ENCODE data around the gene ALAD.
"Not testable (repeated sequence)": the region's sequence is repeated elsewhere in the genome, so short reads cannot be mapped to it uniquely, and the experiment has no call there.

Gene ALAD

DNA sequence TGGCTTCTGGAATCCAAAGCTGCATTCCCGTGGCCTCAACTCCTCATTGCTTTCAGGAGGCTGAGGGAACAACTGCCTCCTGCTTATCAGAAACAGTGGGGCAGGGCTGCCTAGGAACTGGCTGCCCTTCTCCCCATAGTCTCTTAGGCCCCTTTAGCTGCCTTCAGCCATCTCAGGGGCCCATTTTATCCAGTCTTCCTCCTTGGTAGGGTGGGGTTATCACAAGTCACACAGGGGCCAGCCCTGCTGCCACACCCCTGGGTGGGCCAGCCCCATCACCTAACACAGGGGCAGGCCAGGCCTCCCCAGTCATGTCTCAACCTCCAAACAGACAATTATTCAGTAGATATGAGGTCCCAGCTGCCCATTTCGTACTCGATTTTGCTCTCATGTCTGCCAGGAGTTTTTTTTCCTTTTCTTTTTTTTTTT is 3.9 kb downstream of the ALAD start:
- FAIRE-seq: no peak

GRCh38 chr9:113395000-113395861 is 5.9 kb downstream of the ALAD start:
- no peak for FAIRE-seq

DNA sequence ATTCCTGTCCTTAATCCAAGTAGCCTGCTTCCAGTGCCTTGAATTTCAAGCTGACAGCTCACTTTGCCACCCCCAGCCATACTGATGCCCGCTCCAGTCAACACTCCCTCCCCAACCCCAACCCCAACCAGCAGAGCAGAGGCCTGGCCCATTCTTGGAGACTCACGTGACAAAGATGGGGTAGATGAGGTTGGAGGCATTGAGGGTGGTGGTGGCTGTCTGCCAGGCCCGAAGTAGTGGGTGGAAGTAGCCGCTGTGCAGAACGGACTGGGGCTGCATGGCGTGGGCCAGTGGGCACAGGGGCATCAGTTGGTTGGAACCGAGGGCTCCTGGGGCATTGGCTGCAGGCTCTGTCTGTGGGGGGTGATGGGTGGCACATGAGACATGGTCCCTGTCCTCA is 7.8 kb downstream of the ALAD start:
- no peak for FAIRE-seq

- FAIRE-seq: no peak
Observed at GRCh38 chr9:113391917-113392316, 9.2 kb downstream of the ALAD start.

GRCh38 chr9:113390192-113390960 is 10.7 kb downstream of the ALAD start:
- FAIRE-seq: no peak

DNA sequence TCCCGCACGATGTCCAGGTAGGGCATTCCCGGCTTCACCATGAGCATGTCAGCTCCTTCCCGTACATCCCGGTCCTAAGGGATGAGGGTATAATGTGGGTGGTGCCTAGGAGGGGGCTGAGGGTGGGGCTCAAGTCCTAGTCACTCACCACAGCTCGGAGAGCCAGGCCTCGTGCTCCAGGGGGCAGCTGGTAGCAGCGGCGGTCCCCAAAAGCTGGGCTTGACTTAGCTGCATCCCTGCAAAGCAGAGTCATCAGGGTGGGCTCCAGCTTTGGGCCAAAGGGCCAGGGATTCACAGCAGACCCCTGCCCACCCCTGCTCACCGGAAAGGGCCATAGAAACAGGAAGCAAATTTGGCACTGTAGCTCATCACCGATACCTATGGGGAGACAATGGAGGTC is 11.6 kb downstream of the ALAD start:
- no peak for FAIRE-seq

DNA sequence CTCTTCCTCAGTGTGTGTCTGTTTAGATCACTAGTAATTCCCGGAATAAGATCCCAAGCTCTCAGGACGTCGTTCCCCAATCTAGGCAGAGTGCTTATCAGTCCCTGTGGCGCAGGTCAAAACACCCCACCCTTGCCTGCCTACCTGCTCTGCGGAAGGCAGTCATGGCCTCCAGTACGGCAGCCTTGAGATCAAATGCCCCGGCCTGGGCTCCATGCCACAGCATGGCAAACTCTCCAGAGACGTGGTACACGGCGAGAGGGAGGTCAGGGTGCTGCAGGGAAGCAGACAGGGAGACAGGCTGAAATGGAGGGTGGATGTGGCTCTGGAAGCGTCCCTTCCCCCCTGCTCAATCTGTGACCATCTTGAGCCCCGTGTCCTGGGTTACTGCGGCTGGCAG is 12.3 kb downstream of the ALAD start:
- FAIRE-seq: no peak

DNA sequence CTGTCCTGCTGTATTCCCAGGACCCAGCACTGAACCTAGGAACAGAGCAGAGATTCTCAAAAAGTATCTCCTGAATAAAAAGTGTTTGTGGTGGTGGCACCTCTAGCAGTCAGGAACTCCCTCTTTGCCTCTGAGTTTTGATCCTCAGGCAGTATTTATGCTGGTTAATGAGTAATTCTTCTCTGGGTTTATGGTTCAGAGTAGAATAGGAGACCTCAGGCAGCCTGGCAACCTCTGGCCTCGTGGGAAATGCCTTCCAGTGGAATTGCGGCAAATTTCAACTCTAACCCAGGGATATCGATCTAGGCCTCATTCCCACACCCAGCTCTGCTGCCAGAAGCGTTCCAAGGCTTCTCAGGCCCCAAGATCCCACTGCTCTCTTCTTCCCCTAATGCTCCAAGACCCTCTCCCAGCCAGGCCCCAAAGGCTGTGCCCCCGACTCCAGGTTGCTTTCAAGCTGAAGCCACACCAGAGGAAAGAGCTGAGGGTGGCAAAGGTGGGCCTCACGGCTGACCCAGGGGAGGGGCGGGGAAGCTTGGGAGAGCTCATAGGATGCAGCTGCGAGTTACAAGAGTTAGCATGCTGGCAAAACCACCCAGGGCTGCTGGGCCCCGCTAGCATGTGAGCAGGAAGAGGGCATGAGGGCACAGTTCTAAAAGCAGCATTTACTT is 13.4 kb downstream of the ALAD start:
- FAIRE-seq: no peak

DNA sequence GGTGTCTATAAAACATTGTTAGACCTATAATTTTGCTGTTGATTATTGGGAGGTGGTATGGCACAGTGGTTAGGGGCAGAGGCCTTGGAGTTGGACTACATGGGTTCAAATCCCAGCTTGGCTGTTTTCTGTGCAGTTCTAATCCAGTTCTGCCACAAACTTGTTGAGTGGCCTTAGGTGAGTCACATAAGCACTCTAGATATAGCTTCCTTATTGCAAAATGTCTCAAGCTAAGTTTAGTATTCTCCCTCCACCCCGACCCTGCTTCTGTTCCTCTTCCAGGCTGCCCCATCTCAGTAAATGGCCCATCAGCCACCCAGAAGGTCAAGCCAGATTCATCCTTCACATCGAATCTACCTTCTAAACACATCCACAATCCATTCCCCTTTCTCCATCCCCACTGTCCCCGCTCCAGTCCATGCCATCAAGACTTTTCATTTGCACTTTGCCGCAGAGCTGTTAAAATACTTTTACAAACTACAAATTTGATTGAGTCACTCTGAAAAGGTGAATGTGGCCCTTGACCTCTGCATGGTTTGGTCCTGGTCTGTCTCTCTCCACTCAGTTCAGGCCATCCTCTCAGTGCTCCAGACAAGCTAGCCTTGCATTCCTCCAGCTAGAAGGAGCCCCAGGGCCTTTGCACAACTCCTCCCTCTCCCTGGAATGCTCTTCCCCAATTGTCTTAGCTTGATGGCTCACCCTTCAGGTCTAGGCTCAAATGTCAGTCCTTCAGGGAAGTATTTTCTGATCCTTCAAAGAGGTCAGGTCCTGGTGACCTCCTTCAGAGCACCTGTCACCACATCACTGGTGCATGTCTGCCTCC is 14.3 kb downstream of the ALAD start:
- FAIRE-seq: no peak

GRCh38 chr9:113381909-113382411 is 19.1 kb downstream of the ALAD start:
- no peak for FAIRE-seq

- FAIRE-seq: not testable (repeated sequence)
Observed at GRCh38 chr9:113381441-113381840, 19.6 kb downstream of the ALAD start.

DNA sequence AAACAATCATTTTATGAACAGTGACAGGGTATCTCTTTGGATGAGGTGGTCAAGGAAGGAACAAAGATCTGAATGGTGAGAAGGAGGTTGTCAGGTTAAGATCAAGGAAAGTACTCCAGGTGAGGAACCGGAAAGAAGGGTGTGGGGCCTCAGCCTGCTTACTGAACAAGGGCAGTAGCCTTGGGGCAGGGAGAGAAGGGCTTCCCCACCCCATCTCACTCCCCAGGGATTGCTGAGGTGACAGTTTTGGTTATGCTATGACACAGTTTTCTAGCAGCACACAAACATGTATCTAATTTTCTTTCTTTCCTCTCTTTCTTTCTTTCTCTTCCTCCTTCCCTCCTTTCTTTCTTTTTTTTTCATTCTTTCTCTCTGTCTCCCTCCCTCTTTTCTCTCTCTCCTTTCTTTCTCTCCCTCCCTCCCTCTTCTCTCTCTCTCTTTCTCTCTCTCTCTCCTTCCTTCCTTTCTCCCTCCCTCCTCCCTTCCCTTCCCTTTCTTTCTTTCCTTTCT is 20.2 kb downstream of the ALAD start:
- FAIRE-seq: no peak

- FAIRE-seq: not testable (repeated sequence)
Observed at GRCh38 chr9:113379829-113380210, 21.3 kb downstream of the ALAD start.

DNA sequence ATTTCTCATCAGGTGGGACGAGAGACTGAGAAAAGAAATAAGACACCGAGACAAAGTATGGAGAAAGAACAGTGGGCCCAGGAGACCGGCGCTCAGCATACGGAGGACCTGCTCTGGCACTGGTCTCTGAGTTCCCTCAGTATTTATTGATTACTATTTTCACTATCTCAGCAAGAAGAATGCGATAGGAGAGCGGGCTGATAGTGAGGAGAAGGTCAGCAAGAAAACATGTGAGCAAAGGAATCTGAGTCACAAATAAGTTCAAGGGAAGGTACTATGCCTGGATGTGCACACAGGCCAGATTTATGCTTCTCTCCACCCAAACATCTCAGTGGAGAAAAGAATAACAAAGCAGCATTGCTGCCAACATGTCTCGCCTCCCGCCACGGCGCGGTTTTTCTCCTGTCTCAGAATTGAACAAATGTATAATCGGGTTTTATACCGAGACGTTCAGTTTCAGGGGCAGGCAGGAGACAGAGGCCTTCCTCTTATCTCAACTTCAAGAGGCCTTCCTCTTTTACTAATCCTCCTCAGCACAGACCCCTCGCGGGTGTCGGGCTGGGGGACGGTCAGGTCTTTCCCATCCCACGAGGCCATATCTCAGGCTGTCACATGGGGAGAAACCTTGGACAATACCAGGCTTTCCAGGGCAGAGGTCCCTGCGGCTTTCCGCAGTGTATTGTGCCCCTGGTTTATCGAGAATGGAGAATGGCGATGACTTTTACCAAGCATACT is 21.8 kb downstream of the ALAD start:
- FAIRE-seq: not testable (repeated sequence)

DNA sequence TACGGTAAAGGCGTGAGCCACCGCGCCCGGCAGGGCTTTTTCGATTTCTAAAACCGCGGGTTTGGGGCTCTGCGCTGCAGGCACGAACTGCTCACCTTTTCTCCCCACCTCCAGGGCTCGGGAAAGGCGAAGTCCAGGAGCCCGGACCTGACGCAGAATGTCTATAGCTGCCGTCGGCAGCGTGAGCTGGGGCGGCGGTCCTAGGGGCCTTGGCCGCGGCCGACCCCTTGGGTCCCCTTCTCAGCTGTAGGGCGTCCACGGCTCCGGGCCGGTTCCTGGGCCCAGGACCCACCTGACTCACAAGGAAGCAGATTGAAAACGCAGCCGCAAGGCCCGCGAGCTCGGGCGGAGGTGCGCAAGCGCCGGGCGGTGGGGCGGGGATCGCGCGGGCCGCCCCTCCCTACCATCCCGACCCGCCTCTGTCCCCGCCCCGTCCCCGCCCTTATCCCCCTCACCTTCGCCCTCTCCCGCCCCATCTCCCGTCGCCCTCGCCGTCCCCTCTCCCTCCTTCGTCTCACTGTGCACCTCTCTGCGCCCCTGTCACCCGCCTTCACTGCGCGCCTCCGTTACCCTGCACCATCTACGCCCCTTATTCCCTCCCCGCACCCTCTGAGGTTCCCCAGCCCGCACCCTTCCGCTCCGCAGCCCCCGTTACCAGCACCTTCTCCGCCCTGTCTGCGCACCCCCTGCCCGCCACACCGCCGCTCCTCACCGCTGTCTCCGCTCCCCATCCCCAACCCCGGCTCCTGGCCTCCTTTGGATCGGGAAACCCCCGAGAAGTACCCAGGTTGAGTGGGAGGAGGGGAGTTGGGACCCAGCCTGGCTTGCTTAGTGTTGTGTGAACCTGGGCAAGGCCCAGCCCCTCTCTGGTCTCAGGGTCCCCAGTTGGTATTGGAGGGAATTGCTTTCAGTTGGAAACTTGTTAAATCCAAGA is 24.2 kb downstream of the ALAD start, which contains the start of gene HDHD3:
Gene HDHD3, minus strand, starts transcription at position 353 of the 934 bp plus-strand sequence. CDS start 2,632 bp downstream, outside the sequence.
- FAIRE-seq: no peak

- no peak for FAIRE-seq
Observed at GRCh38 chr9:113375057-113376023, 25.7 kb downstream of the ALAD start.

DNA sequence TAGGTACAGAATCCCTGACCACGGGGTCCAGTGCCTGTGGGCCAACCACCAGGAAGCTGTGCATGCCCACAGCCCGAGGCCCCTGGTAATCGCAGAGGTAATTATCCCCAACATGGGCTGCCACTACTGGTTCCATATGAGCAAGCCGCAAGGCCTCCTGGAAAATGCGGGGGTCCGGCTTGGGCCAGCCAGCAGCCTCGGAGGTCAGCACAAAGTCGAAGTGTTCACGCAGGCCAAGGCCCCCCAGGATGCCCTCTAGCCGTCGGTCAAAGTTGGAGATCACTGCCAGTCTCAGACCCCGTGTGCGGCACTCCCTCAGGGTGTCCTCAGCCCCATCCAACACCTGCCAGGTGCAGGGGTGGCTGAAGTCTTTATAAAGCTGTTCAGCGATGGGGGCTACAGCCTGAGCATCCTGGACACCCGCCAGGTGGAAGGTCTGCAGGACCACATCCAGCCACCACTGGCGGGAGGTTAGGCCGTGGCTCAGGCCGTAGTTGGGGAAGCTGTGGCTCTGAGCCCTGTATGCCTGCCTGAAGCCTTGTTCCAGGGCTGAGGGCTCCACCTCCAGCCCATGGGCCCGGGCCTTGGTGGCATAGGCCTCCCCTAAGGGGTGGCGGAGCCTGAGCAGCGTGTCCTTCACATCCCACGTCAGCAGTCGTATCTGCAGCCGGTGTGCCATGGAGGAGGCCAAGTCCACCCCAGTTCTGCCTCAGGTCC is 27.2 kb downstream of the ALAD start:
- FAIRE-seq: no peak

DNA sequence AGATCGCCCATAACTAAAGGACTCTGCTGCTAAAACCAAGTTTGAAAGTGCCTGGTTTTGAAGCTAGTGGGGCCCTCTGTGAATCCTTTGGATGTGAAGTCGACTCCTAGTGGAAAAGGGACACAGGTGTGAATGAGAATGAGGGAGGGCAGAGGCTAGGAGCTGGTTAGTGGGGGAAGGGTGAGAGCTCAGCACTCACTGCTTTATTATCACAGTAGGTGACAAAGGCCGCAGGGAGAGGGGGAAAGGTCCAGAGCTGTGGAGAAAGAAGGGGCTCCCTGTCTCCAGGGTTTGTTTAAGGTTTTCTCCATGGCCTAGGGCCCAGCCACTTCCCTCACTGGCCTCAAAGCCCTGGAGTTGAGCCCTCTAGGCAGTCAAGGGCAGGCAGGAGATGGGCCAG is 27.8 kb downstream of the ALAD start:
- FAIRE-seq: no peak
